GM12875 (cell line): ENCODE measurements around the gene ELOVL7.
A peak's percentile ranks its signal among the peaks of the same experiment; 100 is the strongest.

Source experiments
- H3K4me3 ChIP-seq: one replicate; pipeline ENCODE4 v1.5.1; 2011; ENCODE audit warnings: low read depth, low read length, control low read depth
- TF ChIP-seq, protein P1 (sequence below): IDR thresholded peaks from 2 replicates; pipeline ENCODE4 v1.5.1; 2011; ENCODE audit warnings: low read depth, mild to moderate bottlenecking, control low read depth, inconsistent platforms, low read length, moderate library complexity, borderline replicate concordance; ENCODE audit not compliant: insufficient read depth

ELOVL7 gene

DNA sequence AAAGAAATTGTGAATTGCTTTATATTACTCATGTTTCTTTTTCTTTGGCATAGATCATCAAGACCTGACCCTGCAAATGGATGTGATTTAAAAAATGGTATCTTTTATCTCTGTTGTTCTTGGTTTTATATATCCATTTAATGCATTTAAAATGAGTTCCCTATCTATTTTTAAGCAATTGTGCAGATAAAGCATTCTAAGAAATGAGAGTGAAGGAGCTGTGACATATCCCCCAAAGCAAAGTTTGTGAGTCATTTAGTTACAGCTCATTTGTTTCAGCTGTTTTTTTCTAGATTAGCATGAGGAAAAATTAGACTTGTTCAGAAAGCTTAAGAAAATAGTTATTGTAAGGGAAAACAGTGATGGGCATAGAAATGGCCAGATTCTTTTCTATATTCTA, 7.6 kb upstream of the ELOVL7 start:
- TF ChIP-seq, protein P1, sequence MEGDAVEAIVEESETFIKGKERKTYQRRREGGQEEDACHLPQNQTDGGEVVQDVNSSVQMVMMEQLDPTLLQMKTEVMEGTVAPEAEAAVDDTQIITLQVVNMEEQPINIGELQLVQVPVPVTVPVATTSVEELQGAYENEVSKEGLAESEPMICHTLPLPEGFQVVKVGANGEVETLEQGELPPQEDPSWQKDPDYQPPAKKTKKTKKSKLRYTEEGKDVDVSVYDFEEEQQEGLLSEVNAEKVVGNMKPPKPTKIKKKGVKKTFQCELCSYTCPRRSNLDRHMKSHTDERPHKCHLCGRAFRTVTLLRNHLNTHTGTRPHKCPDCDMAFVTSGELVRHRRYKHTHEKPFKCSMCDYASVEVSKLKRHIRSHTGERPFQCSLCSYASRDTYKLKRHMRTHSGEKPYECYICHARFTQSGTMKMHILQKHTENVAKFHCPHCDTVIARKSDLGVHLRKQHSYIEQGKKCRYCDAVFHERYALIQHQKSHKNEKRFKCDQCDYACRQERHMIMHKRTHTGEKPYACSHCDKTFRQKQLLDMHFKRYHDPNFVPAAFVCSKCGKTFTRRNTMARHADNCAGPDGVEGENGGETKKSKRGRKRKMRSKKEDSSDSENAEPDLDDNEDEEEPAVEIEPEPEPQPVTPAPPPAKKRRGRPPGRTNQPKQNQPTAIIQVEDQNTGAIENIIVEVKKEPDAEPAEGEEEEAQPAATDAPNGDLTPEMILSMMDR, result no peak
- H3K4me3 ChIP-seq, result no peak overlapping the region

DNA sequence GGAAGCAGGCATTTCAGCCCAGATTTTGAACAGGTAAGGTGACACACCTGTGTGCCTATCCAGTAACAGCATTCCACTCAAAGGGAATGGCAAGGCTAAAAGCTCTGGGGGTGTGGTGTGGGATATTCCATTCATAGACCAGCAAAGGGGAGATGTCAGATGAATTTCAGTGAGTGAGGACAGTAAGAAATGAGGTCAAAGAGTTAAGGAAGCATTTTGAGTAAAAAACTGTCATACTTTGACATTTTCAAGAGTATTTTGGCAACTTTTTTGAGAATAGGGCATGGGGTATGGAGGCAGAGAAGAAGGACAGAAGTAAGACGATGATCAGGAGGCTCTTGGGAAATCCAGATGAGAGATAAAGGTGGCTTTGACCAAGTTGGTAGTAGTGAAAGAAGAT, 2.2 kb upstream of the ELOVL7 start:
- no peak overlapping the region for H3K4me3 ChIP-seq
- TF ChIP-seq, protein P1, result no peak

DNA sequence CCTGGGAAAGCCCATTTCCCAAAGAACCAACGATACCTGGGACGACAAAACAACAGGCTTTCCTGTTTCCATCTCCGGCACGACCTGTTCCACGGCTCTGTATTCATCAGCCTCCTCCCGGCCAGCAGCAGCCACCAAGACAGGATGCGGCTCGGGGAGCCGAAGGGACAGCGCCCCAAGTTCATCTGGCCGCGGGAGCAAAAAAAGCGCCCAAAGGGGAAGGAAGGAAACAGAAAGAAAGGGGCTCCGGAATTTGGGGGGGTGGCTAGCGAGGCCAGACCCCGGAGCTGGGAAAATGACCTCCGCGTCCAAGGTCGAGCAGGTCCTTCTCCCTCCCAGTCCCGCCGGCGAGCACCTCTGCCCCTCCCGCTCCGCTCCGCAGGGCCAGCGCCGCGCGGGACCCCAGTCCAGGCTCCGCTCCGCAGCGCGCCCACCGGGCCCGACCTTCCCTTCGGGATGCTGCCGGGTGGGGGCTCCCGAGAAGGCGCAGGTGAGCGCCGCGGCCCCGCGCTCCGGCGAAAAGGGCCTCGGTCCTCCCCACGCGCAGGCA, 608 bp downstream of the ELOVL7 start:
- H3K4me3 ChIP-seq, result peak overlapping the region; percentile 86
- TF ChIP-seq, protein P1, result no peak

DNA sequence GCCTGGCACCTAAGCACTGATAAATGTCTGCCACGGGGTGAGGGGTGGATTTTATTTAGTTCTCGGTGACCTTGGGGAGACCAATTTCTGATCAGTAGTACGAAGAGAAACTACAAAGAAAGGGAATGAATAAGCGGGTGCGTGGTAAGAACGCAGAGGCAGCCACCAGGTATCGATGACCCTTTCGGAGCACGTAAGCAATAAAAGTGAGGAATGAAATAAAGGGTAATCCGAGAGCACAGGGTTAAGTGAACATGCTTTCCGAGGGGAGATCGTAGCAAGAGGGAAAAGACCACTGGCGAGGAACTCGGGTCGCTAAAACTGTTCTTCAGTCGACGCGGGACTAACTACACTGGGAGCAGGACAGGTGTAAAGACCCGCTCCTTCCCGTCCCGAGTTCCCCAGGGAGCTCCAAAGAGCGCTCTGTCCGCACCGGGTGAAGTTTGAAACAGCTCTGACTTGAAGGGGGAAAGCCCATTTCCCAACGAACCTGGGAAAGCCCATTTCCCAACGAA, 1.1 kb downstream of the ELOVL7 start:
- H3K4me3 ChIP-seq, result peak overlapping the region; percentile 86
- TF ChIP-seq, protein P1, result no peak

DNA sequence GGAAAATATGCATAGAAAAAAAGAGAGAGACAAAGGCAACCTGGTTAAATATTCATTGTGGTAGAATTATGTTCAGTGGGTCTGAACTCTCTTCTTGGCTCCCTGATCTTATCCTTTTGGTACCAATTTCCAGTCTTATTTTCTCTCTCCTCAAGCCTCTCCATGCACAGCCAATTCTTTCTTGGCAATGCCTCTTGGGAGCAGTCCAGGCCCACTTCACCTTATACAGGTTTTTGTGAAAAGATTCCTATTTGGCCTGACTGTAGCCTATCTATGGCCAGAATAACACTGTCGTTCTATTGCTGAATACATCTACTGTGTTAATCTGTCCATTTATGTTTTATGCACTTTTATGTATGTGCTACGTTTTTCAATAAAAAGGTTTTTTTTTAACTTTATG, 2.7 kb downstream of the ELOVL7 start:
- no peak overlapping the region for H3K4me3 ChIP-seq
- TF ChIP-seq, protein P1, result no peak

DNA sequence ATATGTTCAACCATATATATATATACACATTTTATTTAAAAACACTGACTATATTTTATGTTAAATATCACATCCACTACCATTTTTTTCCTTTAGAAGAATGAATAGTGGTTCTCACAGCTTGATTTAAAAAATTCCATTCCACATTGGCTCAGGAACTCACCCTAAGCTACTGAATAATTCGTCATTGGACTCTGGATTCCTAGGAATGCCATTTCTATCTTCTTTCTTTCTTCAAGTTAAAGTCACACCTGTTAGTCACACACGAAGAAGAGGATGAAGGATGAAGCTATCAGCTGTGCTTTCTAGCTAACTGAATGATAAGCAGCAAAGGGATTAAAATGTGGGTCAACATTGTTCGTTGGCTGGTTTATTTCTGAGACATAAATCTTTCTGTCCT, 7.9 kb downstream of the ELOVL7 start:
- TF ChIP-seq, protein P1, result no peak

DNA sequence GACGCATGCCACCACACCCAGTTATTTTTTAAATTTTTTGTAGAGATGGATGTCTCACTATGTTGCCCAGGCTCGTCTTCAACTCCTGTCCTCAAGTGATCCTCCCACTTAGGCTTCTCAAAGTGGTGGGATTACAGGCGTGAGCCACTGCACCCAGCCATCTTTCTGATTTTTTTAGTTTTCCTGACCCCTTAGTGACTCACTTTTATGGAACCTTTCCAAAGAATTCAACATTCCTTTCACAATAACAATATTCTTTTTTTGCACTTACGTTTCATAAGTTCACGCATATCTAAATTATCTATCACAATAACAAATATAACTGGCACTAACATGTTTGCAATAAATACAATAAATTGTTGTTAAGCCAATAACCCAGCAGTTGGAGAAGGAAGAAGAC, 8.5 kb downstream of the ELOVL7 start:
- TF ChIP-seq, protein P1, result no peak
- no peak overlapping the region for H3K4me3 ChIP-seq

More for the DNA sequence above, 7.9 kb downstream of the ELOVL7 start:
- no peak overlapping the region for H3K4me3 ChIP-seq
